PFSK-1 (cell line): ENCODE results near the gene CBL.

Experiments
- POLR2AphosphoS5 ChIP-seq: IDR thresholded peaks from 2 replicates; pipeline ENCODE4 v1.6.1; 2012; ENCODE audit warnings: low read depth, mild to moderate bottlenecking, control low read depth, low read length, moderate library complexity
- SIN3A ChIP-seq: IDR thresholded peaks from 2 replicates; pipeline ENCODE4 v1.6.1; 2012; ENCODE audit warnings: mild to moderate bottlenecking, low read length, moderate library complexity, borderline replicate concordance; ENCODE audit not compliant: insufficient read depth
- TAF1 ChIP-seq: IDR thresholded peaks from 2 replicates; pipeline ENCODE4 v1.6.1; 2012; ENCODE audit warnings: low read length, control low read depth, borderline replicate concordance; ENCODE audit not compliant: insufficient read depth
- TF ChIP-seq, protein P1 (sequence below), 2 experiments: IDR thresholded peaks; 2 replicates each; pipeline versions ENCODE4 v1.6.1 to v1.8.0; 2011 to 2012; ENCODE audit warnings: low read depth in 2 of 2, low read length in 2 of 2, control low read depth in 1 of 2, inconsistent platforms in 1 of 2, mild to moderate bottlenecking in 1 of 2, moderate library complexity in 1 of 2; ENCODE audit not compliant: insufficient read depth in 1 of 2

DNA sequence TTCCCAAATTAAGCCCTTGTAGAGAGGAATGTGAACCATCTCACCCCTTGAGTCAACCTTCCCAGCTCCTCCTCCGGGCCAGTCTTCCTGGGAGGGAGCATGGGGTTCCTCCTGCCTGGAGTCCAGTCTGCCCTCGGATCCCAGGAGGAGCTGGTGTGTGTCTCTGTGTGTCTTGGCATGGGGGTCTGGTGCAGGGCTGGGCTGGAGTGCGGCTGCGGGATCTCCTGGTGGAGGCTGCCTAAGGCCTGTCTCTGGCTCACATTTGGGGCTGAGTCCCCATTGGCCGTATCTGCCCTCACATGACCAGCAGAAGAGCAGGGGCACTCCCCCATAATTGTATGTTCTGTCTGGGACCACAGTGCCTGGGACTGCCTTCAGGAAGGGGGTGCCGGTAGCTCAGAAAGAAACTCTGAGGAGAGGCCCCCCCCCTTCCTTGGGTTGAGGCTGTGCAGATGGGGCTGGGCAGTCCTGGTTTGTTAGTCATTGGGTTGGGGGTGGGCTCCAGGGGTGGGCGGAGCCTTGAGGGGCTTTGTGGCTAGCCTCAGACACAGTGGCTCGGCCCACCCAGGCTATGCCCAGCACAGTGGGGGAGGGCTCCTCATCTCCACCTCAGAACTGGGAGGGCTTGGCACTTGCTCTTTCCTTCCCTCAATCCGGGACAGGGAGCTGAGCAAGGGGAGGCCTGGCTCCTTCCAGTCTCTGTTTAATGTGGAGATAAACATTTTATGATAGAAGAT lies 131.6 kb downstream of the CBL start:
- TF ChIP-seq TAF1: no peak
- 0 out of 2 replicates have a peak, but pooled peaks have one; percentile 12 for TF ChIP-seq POLR2AphosphoS5
- no peak for TF ChIP-seq SIN3A
- TF ChIP-seq, protein P1, sequence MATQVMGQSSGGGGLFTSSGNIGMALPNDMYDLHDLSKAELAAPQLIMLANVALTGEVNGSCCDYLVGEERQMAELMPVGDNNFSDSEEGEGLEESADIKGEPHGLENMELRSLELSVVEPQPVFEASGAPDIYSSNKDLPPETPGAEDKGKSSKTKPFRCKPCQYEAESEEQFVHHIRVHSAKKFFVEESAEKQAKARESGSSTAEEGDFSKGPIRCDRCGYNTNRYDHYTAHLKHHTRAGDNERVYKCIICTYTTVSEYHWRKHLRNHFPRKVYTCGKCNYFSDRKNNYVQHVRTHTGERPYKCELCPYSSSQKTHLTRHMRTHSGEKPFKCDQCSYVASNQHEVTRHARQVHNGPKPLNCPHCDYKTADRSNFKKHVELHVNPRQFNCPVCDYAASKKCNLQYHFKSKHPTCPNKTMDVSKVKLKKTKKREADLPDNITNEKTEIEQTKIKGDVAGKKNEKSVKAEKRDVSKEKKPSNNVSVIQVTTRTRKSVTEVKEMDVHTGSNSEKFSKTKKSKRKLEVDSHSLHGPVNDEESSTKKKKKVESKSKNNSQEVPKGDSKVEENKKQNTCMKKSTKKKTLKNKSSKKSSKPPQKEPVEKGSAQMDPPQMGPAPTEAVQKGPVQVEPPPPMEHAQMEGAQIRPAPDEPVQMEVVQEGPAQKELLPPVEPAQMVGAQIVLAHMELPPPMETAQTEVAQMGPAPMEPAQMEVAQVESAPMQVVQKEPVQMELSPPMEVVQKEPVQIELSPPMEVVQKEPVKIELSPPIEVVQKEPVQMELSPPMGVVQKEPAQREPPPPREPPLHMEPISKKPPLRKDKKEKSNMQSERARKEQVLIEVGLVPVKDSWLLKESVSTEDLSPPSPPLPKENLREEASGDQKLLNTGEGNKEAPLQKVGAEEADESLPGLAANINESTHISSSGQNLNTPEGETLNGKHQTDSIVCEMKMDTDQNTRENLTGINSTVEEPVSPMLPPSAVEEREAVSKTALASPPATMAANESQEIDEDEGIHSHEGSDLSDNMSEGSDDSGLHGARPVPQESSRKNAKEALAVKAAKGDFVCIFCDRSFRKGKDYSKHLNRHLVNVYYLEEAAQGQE (IDR thresholded peaks at IDR 0.05; ENCODE audit: insufficient read depth in 1 of 2, low read depth in 2 of 2, low read length in 2 of 2): no peak
